ENCODE measurements around the gene TSHZ1.

DNA sequence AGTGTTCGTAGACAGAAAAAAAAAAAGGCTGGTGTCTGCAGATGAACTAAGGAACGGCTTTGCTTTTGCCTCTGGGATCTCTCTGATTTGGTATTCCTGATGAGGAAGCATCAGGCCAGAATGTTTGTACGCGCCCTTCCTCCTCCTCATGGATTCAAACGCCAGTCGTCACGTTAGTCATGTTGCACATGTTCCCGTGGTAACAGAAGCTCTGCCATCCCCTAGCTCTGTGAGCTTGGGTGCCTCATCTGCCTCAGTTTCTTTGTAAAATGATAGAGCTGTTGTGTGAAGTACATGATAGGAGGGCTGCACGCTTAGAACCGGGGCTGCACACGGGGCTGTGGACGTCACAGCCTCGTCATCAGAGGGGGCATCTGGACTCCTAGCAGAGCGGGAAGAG is 47.0 kb downstream of the TSHZ1 start:
- TF ChIP-seq CTCF (IDR thresholded peaks at IDR 0.05; ENCODE audit: low read length) = no peak
- TF ChIP-seq EZH2 (IDR thresholded peaks at IDR 0.05; ENCODE audit: borderline replicate concordance, low read length) = no peak
